ENCODE measurements around the gene ZNF189.

Gene ZNF189

DNA sequence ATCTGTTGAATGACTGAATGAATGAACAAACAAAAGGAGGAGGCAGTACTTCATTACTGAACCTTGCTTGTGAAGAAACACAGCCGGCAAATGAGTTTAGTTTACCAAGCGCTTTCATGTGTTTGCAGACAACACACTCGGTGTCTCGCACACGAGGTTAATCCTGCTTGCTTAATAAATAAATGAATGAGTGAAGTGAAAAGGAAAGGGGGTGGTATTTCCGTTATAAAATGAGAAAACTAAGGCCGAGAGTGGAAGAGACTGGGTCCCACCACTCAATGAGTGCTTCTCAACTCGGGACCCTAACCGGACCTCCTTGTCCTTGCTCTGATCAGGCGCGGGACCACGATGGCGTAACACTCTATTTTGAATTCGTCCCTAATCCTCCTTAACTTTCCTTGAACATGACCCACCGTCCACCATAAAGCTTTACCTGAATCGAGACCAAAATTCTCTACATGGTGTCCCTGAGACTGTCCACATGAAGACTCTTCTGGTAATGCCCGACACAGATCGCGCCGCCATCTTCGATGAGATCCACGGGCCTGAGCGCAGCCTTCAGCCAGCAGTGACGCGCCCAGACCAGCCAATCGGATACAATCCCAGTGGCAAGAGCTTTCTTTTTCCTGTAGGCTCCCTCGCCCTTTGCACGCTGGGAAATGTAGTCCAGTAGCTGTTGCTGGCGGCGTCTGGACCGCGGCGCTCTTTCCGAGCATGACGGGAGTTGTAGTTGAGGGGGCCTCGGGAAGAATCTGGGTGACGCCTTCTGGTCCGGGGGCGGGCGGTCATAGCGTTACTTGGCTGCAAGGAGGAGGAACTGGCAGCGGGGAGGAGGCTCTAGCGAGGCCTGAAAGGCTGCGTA is at the start of gene ZNF189, which contains the start of gene MRPL50:
TSS of gene ZNF189 (plus strand) at position 784 of the 862 bp plus-strand sequence. CDS start 306 bp downstream, outside the sequence.
TSS of gene MRPL50 (minus strand) at position 551 of the 862 bp plus-strand sequence. CDS start at position 525, 26 bp downstream.
- peaks cover 40% of the 10 kb centered on the region for H3K9me3 Mint-ChIP-seq
- peaks cover 41% of the 10 kb centered on the region for H3K4me1 Mint-ChIP-seq (ENCODE audit: low read depth)
- peak within 1 kb of the TSS; percentile 98 for H3K4me3 Mint-ChIP-seq
- H3K36me3 Mint-ChIP-seq (ENCODE audit: low read depth) = peaks cover 63% of the 10 kb centered on the region
- peak within 1 kb of the TSS; percentile 99 for H3K27ac Mint-ChIP-seq
- no peaks in the 10 kb centered on the region for H3K27me3 Mint-ChIP-seq (ENCODE audit: low read depth)

DNA sequence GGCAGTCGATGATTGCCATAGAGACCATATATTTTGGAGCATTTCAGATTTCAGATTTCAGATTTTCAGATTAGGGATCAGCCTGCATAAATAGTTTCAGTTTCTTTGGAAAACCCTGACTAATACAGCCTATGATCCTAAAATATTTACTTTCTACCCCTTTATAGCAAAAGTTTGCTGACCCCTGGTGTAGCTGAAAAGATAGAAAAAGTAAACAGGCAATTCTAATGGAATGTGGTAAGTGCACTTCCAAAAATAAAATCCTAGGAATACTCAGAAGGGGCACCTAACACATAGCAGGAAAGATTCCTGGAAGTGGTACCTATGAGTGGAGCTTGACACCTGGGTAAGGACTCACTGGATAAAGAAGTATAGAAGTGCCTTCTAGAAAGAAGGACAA is 48.4 kb upstream of the ZNF189 start:
- H3K9me3 Mint-ChIP-seq = no peaks in the 10 kb centered on the region
- no peaks in the 10 kb centered on the region for H3K4me1 Mint-ChIP-seq (ENCODE audit: low read depth)

DNA sequence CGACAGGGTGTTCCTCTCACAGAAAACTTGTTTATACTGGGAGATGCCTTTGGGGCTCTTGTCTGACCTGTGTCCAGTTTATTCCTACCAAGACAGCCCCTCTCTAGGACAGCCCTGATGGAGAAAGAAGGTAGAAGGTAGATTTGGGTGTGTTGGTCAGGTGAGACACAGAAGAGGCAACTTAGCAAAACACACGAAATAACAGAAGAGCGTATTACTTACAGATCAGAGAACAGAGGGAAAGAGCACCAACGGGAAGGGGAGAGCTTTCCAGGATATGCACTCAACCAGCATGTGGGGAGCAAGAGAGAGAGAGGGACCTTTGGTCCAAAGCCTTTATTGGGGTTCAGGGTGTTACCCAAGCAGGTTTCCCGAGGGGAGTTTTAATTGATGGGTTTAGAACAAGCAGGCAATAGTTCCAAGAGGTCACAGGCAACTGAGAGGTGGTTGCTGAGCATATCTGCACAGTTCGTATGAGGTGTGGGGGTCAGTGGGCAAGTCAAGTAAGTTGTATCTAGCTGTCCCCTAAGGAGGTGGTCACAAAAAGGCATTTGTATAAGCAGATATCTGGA is 45.7 kb upstream of the ZNF189 start:
- H3K27me3 Mint-ChIP-seq (ENCODE audit: low read depth) = no peaks in the 10 kb centered on the region
- no peak overlapping the region for H3K4me3 Mint-ChIP-seq
- no peaks in the 10 kb centered on the region for H3K36me3 Mint-ChIP-seq (ENCODE audit: low read depth)
- no peaks in the 10 kb centered on the region for H3K4me1 Mint-ChIP-seq (ENCODE audit: low read depth)
- no peaks in the 10 kb centered on the region for H3K9me3 Mint-ChIP-seq
- no peak overlapping the region for H3K27ac Mint-ChIP-seq

More for the DNA sequence above, 48.4 kb upstream of the ZNF189 start:
- Mint-ChIP-seq H3K4me3 (no peak overlapping the region), H3K27me3 (ENCODE audit: low read depth) (no peaks in the 10 kb centered on the region), H3K27ac (no peak overlapping the region), H3K36me3 (ENCODE audit: low read depth) (no peaks in the 10 kb centered on the region)

DNA sequence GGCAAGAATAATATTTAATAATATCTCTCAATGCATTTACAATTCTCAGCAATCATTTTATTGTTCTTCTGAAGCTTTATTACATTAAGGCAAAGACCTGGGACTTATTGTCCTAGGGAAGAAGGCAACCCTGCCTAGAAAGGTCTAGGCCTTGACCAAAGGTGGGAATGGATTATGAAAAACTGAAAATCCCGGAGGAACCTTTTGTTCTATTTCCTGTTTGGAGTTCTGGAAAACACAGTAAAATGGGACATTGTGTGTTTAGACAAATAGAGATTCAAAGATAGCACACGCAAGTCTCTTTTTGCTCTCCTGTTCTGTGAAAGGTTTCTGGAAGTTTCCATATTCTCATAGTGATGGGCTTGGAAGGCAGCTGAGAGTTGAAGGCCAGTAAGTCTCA is 45.0 kb upstream of the ZNF189 start:
- Mint-ChIP-seq H3K4me1 (ENCODE audit: low read depth) (no peaks in the 10 kb centered on the region), H3K9me3 (no peaks in the 10 kb centered on the region), H3K27ac (no peak overlapping the region), H3K36me3 (ENCODE audit: low read depth) (no peaks in the 10 kb centered on the region), H3K4me3 (no peak overlapping the region), H3K27me3 (ENCODE audit: low read depth) (no peaks in the 10 kb centered on the region)

DNA sequence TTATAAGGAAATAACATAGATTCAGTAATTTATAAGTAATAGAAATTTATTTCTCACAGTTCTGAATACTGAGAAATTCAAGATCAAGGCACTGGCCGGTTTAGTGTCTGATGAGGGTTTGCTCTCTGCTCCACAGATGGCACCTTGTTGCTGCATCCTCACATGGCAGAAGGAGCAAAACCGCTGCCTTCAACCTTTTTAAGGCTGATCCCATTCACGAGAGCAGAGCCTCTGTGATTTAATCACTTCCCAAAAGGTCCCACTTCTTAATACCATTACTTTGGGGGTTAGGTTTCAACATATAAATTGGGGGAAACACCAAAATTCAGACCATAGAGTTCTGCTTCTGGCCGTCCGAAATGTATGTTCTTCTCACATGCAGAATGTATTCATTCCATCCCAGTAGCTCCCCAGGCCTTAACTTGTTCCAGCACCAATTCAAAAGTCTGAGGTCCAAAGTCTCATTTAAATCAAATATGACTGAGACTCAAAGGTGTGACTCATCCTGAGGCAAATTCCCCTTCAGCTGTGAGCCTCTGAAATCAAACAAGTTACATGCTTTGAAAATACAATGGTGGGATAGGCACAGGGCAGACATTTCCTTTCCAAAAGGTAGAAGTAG is 44.4 kb upstream of the ZNF189 start:
- no peaks in the 10 kb centered on the region for H3K9me3 Mint-ChIP-seq
- no peaks in the 10 kb centered on the region for H3K36me3 Mint-ChIP-seq (ENCODE audit: low read depth)
- no peak overlapping the region for H3K27ac Mint-ChIP-seq
- no peaks in the 10 kb centered on the region for H3K4me1 Mint-ChIP-seq (ENCODE audit: low read depth)
- H3K27me3 Mint-ChIP-seq (ENCODE audit: low read depth) = no peaks in the 10 kb centered on the region
- H3K4me3 Mint-ChIP-seq = no peak overlapping the region

DNA sequence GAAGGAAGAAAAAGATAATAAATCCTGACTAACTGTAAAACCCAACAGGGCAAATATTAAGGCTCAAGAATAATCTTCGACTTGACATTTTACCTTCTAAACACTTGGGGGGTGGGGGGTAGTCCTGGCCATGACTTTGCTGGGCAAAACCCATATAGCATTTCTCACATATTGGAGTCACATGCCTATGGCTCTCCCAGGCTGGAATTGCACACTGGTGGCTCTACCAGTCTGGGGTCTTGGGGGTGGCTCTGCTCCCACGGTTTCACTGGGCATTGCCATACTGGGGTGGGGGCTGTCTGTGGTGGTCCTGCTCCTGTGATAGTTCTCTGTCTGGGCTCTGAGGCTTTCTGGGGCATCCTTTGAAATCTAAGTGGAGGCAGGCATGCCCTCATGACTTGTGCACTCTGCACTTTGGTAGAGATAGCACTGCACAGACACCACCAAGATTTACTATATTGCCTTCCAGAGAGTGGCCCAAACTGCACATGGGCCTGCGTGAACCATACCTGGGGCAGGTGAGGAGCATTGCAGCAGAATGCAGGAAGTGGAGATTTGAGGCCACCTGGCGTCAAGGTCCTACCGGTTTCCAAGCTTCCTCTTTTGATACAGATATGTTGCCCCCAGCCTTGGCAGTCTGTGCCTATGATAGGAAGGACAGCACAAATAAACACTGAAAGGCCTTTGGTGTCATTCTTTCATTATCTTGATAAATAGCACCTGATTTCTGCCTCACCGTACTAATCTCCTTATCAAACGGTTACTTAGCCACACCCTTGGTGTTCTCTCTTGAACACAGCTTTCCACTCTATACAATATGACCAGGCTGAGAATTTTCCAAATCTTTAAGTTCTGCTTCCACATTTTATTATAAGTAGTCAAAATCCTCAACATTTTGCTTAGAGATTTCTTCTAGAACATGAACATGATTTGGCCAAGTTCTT is 43.6 kb upstream of the ZNF189 start:
- no peak overlapping the region for H3K27ac Mint-ChIP-seq
- H3K36me3 Mint-ChIP-seq (ENCODE audit: low read depth) = no peaks in the 10 kb centered on the region
- no peaks in the 10 kb centered on the region for H3K9me3 Mint-ChIP-seq
- no peak overlapping the region for H3K4me3 Mint-ChIP-seq
- no peaks in the 10 kb centered on the region for H3K4me1 Mint-ChIP-seq (ENCODE audit: low read depth)
- no peaks in the 10 kb centered on the region for H3K27me3 Mint-ChIP-seq (ENCODE audit: low read depth)

DNA sequence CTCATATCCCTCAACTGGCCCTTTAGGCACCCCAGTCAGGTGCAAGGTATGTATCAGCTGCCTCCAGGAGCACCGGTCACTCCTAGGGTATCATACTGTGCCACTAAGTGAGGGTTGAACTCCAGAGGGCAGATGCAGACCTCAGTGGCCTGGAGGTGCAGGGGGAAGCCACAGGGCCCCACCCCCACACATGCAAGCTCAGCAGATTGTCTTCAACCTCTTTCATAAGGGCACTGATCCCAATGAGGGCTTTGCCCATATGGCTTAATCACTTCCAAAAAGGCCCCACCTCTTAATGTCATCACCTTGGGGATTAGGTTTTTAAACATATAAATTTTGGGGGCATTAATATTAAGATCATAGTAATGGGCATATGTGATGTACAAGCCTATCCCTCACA is 42.0 kb upstream of the ZNF189 start:
- no peak overlapping the region for H3K4me3 Mint-ChIP-seq
- H3K9me3 Mint-ChIP-seq = no peaks in the 10 kb centered on the region
- no peak overlapping the region for H3K27ac Mint-ChIP-seq
- H3K4me1 Mint-ChIP-seq (ENCODE audit: low read depth) = no peaks in the 10 kb centered on the region
- H3K36me3 Mint-ChIP-seq (ENCODE audit: low read depth) = no peaks in the 10 kb centered on the region
- H3K27me3 Mint-ChIP-seq (ENCODE audit: low read depth) = no peaks in the 10 kb centered on the region

DNA sequence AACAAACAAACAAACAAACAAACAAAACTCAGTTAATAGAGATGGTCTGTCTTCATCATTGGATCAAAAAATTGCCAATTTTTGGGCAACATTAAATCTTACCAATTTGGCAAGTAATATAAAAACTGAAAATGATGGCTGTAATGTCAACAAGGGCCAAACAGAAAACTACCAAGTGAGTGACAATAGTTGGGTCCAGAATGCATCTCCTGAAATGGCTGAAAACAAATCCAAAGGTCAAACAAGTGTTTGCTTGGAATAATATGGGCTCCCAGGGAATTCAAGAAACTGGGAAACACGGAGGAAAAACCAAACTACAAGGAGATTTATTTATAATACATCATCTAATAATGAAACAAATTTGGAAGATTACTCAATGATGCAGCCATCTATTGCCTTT is 39.0 kb upstream of the ZNF189 start:
- no peak overlapping the region for H3K27ac Mint-ChIP-seq
- H3K4me1 Mint-ChIP-seq (ENCODE audit: low read depth) = no peaks in the 10 kb centered on the region
- no peaks in the 10 kb centered on the region for H3K36me3 Mint-ChIP-seq (ENCODE audit: low read depth)
- no peak overlapping the region for H3K4me3 Mint-ChIP-seq
- H3K27me3 Mint-ChIP-seq (ENCODE audit: low read depth) = no peaks in the 10 kb centered on the region
- no peaks in the 10 kb centered on the region for H3K9me3 Mint-ChIP-seq

DNA sequence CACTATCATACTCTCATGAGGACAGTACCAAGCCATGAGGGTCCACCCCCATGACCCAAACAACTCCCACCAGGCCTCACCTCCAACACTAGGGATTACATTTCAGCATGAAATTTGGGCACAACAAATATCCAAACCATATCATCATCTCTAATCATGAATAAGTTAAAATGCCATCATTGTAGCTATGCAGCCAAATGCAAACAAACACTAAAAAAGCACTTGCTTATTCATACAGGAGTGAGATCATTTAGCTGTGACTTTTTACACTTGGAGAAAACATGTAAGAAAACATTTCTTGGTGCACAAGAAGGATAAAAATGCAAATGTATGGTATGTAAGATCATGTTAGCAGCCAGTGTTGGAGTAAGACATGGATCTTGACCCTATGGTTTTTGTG is 38.0 kb upstream of the ZNF189 start:
- no peaks in the 10 kb centered on the region for H3K4me1 Mint-ChIP-seq (ENCODE audit: low read depth)
- H3K27ac Mint-ChIP-seq = no peak overlapping the region
- H3K4me3 Mint-ChIP-seq = no peak overlapping the region
- no peaks in the 10 kb centered on the region for H3K9me3 Mint-ChIP-seq
- no peaks in the 10 kb centered on the region for H3K27me3 Mint-ChIP-seq (ENCODE audit: low read depth)
- no peaks in the 10 kb centered on the region for H3K36me3 Mint-ChIP-seq (ENCODE audit: low read depth)

DNA sequence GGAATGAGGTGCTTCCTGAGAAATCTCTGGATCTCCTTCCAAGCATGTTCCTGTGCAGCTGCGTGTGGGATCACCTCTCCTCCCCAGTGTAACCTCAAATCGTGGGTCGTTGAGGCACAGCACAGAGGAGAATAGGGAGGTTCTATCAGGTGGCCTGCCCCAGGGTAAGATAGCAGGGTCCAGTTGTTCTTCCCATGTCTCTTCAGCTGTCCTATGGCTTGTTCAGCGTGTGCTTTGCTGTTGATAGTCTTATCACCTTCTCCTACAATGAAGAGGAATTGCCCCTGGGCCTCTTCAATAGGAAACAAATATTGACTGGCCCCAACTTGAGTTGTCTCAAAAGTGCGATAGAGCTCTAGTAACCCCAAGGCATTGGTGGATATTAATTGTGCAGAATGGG is 36.2 kb upstream of the ZNF189 start:
- H3K27me3 Mint-ChIP-seq (ENCODE audit: low read depth) = no peaks in the 10 kb centered on the region
- H3K4me1 Mint-ChIP-seq (ENCODE audit: low read depth) = no peaks in the 10 kb centered on the region
- no peaks in the 10 kb centered on the region for H3K36me3 Mint-ChIP-seq (ENCODE audit: low read depth)
- H3K27ac Mint-ChIP-seq = no peak overlapping the region
- H3K9me3 Mint-ChIP-seq = no peaks in the 10 kb centered on the region
- no peak overlapping the region for H3K4me3 Mint-ChIP-seq

DNA sequence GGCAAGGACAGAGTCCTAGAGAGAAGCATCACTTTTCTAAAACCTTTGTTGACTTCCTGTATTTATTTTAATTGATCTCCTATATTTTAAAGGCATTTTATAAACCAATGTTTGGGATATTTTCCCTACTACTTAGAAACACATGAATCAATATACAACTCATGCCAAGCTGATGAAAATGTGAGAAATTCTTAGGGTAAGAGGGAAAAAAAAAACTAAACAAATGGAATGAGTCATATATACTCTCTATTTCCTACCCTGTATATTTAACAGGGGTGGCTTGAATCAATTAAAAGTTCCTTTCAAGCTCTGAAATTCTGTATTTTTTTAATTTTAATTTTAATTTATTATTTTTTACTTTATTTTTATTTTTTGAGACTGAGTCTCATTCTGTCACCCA is 33.5 kb upstream of the ZNF189 start:
- Mint-ChIP-seq H3K27me3 (ENCODE audit: low read depth) (no peaks in the 10 kb centered on the region), H3K4me1 (ENCODE audit: low read depth) (no peaks in the 10 kb centered on the region), H3K36me3 (ENCODE audit: low read depth) (no peaks in the 10 kb centered on the region), H3K9me3 (no peaks in the 10 kb centered on the region), H3K27ac (no peak overlapping the region), H3K4me3 (no peak overlapping the region)

DNA sequence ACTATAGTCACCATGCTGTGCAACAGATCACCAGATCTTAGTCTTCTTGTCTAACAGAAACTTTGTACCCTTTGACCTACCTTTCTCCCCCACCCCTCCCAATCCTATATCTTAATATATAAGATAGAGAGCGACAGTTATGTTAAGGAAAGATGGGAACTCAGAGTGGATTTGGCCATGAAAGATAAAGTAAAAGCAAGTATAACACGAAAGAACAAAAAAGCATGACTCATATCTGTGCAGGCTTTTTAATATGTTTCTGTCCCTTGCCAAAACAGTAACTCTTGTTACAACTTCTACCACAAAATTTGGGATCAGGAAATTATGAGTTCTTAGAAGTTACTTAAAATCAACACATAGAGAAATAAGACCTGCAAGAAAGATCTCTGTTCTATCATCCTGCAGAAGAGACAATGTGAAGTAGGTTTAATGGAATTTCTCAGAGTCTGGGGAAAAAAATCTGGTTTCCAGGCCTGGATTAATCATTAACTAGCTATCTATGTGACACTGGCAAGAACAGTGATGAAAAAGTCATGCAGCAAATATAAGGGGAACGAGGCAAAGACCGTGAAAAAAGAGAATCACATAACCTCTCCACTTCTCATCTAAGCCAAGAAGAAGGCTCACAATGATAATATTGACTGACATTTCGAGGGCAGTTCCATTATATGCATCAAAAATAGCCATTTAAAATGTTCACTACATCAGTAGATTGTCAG is 32.5 kb upstream of the ZNF189 start:
- Mint-ChIP-seq H3K9me3 (no peaks in the 10 kb centered on the region), H3K36me3 (ENCODE audit: low read depth) (no peaks in the 10 kb centered on the region), H3K4me3 (no peak overlapping the region), H3K27me3 (ENCODE audit: low read depth) (no peaks in the 10 kb centered on the region), H3K27ac (no peak overlapping the region), H3K4me1 (ENCODE audit: low read depth) (no peaks in the 10 kb centered on the region)

DNA sequence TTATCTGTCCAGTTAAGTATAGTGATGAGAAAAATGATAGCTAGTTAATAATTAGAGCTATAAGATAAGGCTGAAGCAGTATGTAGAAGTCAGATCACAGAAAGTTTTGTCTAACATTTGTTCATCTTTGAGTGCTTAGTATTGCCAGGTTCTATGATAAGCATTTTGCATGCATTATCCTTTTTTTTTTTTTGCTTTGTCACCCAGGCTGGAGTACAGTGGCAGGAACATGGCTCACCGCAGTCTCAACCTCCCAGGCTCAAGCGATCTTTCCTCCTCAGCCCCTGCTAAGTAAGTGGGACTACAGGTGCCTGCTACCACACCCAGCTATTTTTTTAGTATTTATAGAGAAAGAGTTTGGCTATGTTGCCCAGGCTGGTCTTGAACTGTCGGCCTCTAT is 31.3 kb upstream of the ZNF189 start:
- H3K27ac Mint-ChIP-seq = no peak overlapping the region
- peaks cover 5% of the 10 kb centered on the region for H3K9me3 Mint-ChIP-seq
- H3K4me3 Mint-ChIP-seq = no peak overlapping the region
- no peaks in the 10 kb centered on the region for H3K4me1 Mint-ChIP-seq (ENCODE audit: low read depth)
- no peaks in the 10 kb centered on the region for H3K27me3 Mint-ChIP-seq (ENCODE audit: low read depth)
- H3K36me3 Mint-ChIP-seq (ENCODE audit: low read depth) = no peaks in the 10 kb centered on the region

DNA sequence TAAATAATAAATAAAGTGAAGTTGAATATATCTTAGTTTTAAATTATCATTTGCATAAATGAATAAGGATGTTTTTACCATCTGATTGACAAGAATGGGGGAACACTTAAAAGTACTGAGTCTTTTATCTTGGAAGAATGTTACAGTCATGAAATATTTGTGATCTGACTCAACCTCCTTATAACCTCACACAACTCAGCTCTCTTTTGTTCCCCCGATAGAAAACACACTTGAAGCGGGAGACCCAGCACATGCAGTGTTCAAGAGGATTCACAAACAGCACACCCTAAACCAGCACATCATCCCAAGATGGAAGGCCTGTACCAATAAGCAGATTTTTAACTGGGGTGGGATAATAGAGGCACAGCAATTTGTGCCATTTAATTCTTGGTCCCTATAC is 29.4 kb upstream of the ZNF189 start:
- Mint-ChIP-seq H3K9me3 (peaks cover 5% of the 10 kb centered on the region), H3K4me3 (no peak overlapping the region)

More for the DNA sequence above, 29.4 kb upstream of the ZNF189 start:
- no peaks in the 10 kb centered on the region for H3K4me1 Mint-ChIP-seq (ENCODE audit: low read depth)
- no peaks in the 10 kb centered on the region for H3K36me3 Mint-ChIP-seq (ENCODE audit: low read depth)
- H3K27me3 Mint-ChIP-seq (ENCODE audit: low read depth) = no peaks in the 10 kb centered on the region
- H3K27ac Mint-ChIP-seq = no peak overlapping the region
